Activated T-cell treated with anti-CD3 and anti-CD28 coated beads, Interleukin-2, amount 50 U/mL, for 72 hours (primary cell): ENCODE measurements around the gene ACSM6. TPM values are rescaled to one million over a fixed set of nuclear protein-coding genes. Genes with fewer than 3 reads are reported as not detected.

ENCODE experiments used
- ATAC-seq, 2 donors: fragments of 150-1000 bp; cut with Tn5 transposase; replicated peaks in 1 of 2; 2 replicates each; pipeline ENCODE4 v1.10.0; 2021; ENCODE audit warnings: moderate library complexity in 2 of 2, mild to moderate bottlenecking in 1 of 2
- DNase-seq, 2 donors: peaks; one replicate each; pipeline ENCODE4 v3.0.0; 2021 to 2022; ENCODE audit warnings: mixed read lengths in 1 of 2
- H3K27ac Mint-ChIP-seq: one replicate; pipeline ENCODE4 v1.8.0; 2022; ENCODE audit warnings: mild to moderate bottlenecking, moderate library complexity, mixed read lengths
- H3K27me3 Mint-ChIP-seq: one replicate; pipeline ENCODE4 v1.8.0; 2022; ENCODE audit warnings: low read depth, mixed read lengths
- H3K36me3 Mint-ChIP-seq, 2 donors: one replicate each; pipeline ENCODE4 v1.8.0; 2022; ENCODE audit warnings: mixed read lengths in 2 of 2, mild to moderate bottlenecking in 1 of 2; ENCODE audit not compliant: insufficient read depth in 2 of 2
- H3K4me1 Mint-ChIP-seq: one replicate; pipeline ENCODE4 v1.8.0; 2022; ENCODE audit warnings: low read depth, mixed read lengths
- H3K4me3 Mint-ChIP-seq, 2 donors: one replicate each; pipeline ENCODE4 v1.8.0; 2022; ENCODE audit warnings: mild to moderate bottlenecking in 2 of 2, mixed read lengths in 2 of 2, moderate library complexity in 2 of 2
- H3K9me3 Mint-ChIP-seq, 2 donors: one replicate each; pipeline ENCODE4 v1.8.0; 2022; ENCODE audit warnings: mixed read lengths in 2 of 2
- total RNA-seq, 2 donors: library from RNA; stranded (reverse); gene quantifications; one replicate each; pipeline ENCODE4 v1.2.3, GENCODE V29; 2022

The ACSM6 gene
- total RNA-seq, 2 donors from 2014 or later = not detected

DNA sequence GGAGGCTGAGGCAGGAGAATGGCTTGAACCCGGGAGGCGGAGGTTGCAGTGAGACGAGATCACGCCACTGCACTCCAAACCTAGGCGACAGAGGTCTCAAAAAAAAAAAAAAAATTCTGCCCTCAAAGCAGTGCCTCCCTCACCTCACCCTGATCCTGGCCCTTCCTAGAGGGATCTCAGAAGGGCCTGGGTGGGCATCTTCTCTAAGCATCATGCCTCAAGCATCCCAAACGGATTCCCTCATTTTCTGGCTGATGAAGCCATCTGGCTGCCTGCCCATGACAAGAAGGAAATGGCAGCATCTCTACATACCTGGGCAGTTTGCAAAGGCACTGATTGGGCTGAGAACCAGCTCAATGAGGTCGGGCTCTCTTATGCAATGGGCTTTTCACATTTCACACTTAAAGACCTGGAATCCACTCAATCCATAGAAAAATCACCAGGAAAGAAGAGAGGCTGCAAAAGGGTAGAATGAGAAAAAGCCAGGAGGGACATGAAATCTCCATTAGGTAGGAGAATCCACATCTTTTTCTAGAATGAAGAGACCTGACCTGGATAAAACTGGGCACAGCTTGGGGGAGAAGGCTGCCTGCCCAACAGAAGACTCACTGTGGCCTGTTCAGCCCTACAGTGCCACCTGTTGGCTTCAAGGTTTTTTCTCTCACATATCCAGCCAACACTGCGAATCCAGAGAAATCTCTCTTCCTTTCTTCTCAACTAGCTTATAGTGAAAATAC is 48.7 kb downstream of the ACSM6 start:
- Mint-ChIP-seq H3K4me1 (peaks cover 24% of the 10 kb centered on the region), H3K36me3 (no peaks in the 10 kb centered on the region), H3K4me3 (no peak overlapping the region), H3K9me3 (no peaks in the 10 kb centered on the region), H3K27ac (no peak overlapping the region), H3K27me3 (peaks cover 20% of the 10 kb centered on the region)
- ATAC-seq = peak; percentile 60 to 74
- peak; percentile 37 to 58 for DNase-seq

DNA sequence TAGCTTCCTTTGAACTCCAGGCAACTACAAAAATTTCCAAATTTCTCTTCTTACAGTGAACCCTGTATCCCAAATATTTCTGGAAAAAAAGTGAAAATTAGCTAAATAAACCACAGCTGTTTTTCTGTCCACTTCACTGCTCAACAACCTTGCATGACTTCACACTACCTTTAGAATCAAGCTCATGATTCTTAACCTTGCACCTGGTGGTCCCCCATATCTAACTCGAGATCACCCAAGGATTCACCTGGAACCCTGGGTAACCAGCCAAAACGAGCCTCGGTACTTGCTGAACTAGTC is 49.2 kb downstream of the ACSM6 start:
- Mint-ChIP-seq H3K9me3 (no peaks in the 10 kb centered on the region), H3K36me3 (no peaks in the 10 kb centered on the region), H3K4me3 (no peak overlapping the region), H3K4me1 (peaks cover 20% of the 10 kb centered on the region), H3K27ac (no peak overlapping the region), H3K27me3 (peaks cover 20% of the 10 kb centered on the region)
- ATAC-seq = no peak
- DNase-seq = no peak

DNA sequence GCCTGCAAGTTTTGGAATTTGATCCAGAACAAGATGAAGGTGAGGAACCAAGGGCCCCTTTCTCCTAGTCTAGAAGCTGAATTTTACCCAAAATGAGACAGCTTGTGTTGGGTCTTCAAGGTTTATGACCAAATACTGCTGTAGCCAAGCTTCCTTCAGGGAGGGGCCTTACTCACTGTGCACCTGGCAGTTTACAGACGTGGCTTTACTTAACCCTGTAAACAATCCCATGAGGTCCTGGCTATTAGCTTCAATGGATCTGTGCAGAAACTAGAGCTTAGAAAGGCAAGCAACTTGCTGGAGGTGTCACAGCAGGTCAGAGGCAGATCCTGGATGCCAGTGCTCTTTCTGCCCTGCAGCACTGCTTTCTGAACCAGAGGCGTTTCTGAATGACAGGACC is 50.1 kb downstream of the ACSM6 start:
- H3K4me3 Mint-ChIP-seq = no peak overlapping the region
- no peak overlapping the region for H3K27ac Mint-ChIP-seq
- peaks cover 20% of the 10 kb centered on the region for H3K27me3 Mint-ChIP-seq
- H3K36me3 Mint-ChIP-seq = no peaks in the 10 kb centered on the region
- H3K4me1 Mint-ChIP-seq = peaks cover 20% of the 10 kb centered on the region
- ATAC-seq (no peak), DNase-seq (no peak)
- no peaks in the 10 kb centered on the region for H3K9me3 Mint-ChIP-seq

DNA sequence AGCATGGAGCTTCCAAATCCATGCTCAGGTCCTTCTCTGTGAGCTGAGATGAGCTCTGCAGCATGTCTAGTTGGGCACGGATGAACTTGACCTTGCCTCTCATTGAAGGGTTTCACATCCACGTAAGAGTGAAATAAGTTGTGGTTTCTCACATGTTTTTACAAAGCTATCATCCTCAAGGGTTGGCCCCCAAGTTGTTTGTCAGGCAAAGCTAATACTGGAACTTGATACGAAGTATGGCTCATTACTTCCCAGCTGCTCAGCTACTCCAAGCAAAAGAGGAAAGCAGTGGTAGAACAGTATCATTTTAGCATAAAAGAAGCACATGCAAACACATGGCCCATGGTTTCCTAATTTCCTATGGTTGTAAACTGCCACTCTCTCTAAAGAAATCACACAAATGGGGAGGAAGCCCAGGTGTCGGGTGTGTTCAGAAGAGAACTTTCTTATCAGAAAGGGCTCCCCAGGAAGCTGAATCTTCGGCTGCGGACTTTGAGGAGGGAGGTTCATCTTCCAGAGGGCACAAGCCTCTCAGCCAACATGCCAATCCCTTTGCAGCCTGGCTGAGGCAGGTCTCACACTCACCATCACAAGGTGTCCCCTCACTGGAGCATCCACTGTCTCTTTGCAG is 51.5 kb downstream of the ACSM6 start:
- Mint-ChIP-seq H3K4me3 (peak overlapping the region; percentile 27 to 41), H3K4me1 (peaks cover 20% of the 10 kb centered on the region), H3K27ac (no peak overlapping the region), H3K27me3 (peaks cover 20% of the 10 kb centered on the region), H3K9me3 (no peaks in the 10 kb centered on the region), H3K36me3 (no peaks in the 10 kb centered on the region)
- peak; percentile 59 to 70 for ATAC-seq
- DNase-seq = no peak

DNA sequence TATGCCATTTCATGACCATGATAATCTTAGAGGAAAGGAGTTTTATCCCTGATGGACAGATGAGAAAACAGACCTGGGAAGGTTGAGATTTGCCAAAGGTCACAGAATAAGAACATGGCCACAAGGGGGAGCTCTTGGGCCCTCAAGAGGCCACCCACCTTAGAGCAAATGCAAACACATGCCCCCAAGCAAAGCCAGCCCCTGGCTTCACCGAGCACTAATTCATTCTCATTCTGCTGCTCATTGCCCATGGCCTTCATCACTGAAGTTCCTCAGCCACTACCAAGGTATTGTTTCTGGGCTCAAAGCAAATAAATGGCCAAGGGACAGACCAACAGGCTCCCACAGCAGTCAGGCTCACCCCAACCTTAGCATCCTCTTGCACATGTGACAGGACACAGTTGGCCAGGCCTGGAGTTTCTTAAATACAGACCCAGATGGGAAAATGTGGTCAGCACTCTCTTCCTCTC is 52.6 kb downstream of the ACSM6 start:
- Mint-ChIP-seq H3K36me3 (no peaks in the 10 kb centered on the region), H3K4me1 (peaks cover 20% of the 10 kb centered on the region), H3K4me3 (no peak overlapping the region), H3K27me3 (peaks cover 21% of the 10 kb centered on the region), H3K27ac (no peak overlapping the region), H3K9me3 (no peaks in the 10 kb centered on the region)
- DNase-seq (peak; percentile 73 to 74), ATAC-seq (peak; percentile 52 to 56)

DNA sequence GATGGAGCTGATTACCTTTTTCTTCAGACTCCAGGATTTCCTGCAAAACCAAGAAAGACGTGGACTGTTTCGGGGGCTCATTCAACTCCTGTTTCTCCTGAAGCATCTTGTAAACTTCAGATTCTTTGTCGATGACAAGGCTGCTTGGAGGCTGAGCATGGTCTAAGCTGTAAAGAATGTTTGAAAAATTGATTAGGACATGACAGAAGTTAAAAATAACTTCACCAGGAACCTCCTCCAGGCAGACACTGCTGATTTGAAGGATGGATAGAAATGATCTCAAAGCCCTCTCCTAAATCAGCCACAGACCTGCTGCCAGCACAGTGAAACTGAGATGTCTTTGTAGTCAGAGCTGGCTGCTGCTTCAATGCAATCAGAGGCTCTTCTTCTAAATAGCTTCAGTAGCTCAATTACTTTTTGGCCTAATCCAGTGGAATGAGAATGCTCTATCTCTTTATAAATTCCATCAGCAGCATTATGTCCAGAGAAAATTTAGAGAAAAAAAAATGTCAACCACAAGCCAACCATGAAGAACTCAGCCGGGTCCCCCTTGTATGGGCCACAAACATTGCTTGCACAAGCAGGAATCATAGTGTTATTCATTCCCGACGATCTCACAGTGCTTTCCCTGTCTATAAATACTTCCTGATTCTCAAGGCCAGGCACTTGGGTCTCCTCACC is 53.3 kb downstream of the ACSM6 start:
- no peaks in the 10 kb centered on the region for H3K9me3 Mint-ChIP-seq
- ATAC-seq (no peak), DNase-seq (no peak)
- peaks cover 20% of the 10 kb centered on the region for H3K4me1 Mint-ChIP-seq
- peak overlapping the region; percentile 5 for H3K27ac Mint-ChIP-seq
- no peaks in the 10 kb centered on the region for H3K36me3 Mint-ChIP-seq
- peaks cover 28% of the 10 kb centered on the region for H3K27me3 Mint-ChIP-seq
- H3K4me3 Mint-ChIP-seq = no peak overlapping the region

DNA sequence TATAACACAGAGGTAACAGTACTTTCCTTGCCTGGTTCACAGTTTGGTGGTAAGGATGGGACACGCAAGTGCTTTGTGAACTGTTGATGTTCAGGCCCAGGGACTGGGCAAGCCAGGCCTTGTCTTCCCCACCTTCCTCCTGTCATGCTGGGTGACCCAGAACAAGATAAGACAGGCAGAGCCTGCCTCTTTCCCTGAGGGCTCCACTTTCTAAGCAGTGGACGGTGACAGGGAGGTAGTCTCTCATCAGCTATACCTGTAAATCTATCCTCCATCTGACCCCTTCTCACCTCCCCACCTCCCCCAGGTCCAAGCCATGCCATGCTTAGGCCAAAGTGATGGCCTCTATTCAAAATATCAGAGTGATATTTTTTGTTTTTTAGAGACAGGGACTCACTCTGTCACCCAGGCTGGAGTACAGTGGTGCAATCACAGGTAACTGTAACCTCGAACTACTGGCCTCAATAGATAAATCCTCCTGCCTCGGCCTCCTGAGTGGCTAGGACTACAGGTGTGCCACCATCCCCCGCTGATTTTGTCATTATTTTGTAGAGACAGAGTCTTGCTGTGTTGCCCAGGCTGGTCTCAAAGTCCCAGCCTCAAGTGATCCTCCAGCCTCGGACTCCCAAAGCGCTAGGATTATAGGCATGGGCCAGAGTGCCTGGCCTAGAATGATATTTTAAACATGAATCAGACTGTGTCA is 54.0 kb downstream of the ACSM6 start:
- H3K36me3 Mint-ChIP-seq = no peaks in the 10 kb centered on the region
- H3K4me1 Mint-ChIP-seq = peaks cover 20% of the 10 kb centered on the region
- H3K4me3 Mint-ChIP-seq = no peak overlapping the region
- H3K27ac Mint-ChIP-seq = no peak overlapping the region
- peaks cover 35% of the 10 kb centered on the region for H3K27me3 Mint-ChIP-seq
- no peaks in the 10 kb centered on the region for H3K9me3 Mint-ChIP-seq
- ATAC-seq (no peak), DNase-seq (no peak)

DNA sequence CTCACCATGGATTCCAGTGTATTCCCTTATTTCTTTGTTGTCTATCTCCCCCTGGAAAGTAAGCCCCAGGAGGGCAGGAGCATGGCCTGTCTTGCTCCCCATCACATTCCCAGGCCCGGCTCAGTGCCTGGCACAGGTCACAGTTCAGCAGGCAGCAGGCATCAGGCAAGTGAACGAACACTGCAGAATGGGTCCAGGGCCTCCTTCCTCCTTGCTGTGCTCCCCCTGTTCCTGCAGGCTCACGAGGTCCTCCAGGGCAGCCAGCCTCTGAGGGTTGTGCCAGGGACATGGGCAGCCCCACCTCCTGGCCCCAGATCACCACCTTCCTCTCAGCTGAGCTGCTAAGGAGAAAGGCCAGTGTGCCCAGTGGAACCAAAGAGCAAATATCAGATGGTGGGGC is 55.0 kb downstream of the ACSM6 start:
- no peaks in the 10 kb centered on the region for H3K9me3 Mint-ChIP-seq
- H3K36me3 Mint-ChIP-seq = no peaks in the 10 kb centered on the region
- H3K27me3 Mint-ChIP-seq = peaks cover 31% of the 10 kb centered on the region
- DNase-seq (no peak), ATAC-seq (no peak)
- H3K4me3 Mint-ChIP-seq = no peak overlapping the region
- no peak overlapping the region for H3K27ac Mint-ChIP-seq
- peaks cover 20% of the 10 kb centered on the region for H3K4me1 Mint-ChIP-seq

DNA sequence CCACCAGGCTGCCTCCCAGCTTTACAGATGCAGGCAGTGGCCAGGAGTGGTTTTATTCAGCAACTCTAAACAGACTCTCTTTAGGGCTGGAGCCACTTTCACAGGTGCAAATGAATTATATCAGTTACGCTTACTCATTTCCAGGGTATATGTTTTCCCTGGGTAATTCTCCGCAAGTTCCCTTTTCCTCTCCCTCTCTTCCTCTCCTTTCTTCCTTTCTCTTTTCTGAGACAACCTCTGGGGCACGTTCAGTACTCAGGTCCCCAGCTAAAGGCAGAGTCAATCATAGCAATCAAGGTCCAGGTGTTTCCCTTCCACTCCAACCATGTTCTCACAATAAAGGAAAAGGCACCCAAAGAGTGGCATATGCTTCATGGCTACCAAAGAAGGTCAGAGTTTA is 55.4 kb downstream of the ACSM6 start:
- Mint-ChIP-seq H3K27me3 (peaks cover 27% of the 10 kb centered on the region), H3K36me3 (no peaks in the 10 kb centered on the region), H3K9me3 (no peaks in the 10 kb centered on the region), H3K4me3 (no peak overlapping the region), H3K27ac (no peak overlapping the region), H3K4me1 (peaks cover 20% of the 10 kb centered on the region)
- DNase-seq (no peak), ATAC-seq (no peak)

DNA sequence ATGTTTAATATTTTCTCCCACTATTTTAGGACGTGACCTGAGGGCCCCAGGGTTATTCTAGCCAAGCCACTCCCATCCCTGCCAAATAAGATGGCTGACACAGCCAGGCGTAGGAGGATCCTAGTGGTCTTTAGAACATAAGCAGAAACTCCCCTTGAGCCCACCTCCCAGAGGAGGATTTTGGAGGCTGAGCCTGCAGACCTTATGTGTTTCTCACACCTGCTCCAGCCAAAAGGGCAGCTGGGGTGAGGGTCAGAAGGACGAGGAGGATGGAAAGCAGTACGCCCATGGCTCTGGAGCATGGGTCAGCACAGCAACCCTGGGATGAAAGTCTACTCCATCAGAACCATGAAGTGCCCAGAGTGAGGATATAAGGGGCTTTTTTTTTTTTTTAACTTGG is 56.8 kb downstream of the ACSM6 start:
- H3K4me1 Mint-ChIP-seq = peaks cover 6% of the 10 kb centered on the region
- no peaks in the 10 kb centered on the region for H3K36me3 Mint-ChIP-seq
- ATAC-seq = no peak
- no peak for DNase-seq
- no peak overlapping the region for H3K4me3 Mint-ChIP-seq
- H3K9me3 Mint-ChIP-seq = peaks cover 0 to 2% of the 10 kb centered on the region in 2 donors
- H3K27ac Mint-ChIP-seq = no peak overlapping the region
- H3K27me3 Mint-ChIP-seq = peaks cover 18% of the 10 kb centered on the region

DNA sequence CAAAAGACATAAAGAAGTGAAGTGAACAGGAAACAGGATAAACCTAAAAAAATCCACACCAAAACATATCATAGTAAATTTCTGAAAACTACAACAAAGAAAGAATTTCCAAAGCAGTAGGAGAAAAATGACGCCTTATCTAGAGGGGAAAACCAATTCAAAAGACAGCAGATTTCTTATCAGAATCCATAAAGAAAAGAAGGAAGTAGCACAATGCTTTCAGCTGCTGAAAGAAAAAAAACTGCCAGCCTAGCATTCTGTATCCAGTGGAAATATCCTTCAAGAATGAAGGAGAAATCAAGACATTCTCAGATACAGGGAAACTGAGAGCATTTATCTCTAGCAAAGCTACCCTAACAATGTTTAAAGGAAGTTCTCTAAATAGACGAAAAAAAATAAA is 59.0 kb downstream of the ACSM6 start:
- Mint-ChIP-seq H3K4me3 (no peak overlapping the region), H3K9me3 (peaks cover 0 to 2% of the 10 kb centered on the region in 2 donors), H3K27ac (no peak overlapping the region), H3K4me1 (no peaks in the 10 kb centered on the region), H3K36me3 (no peaks in the 10 kb centered on the region), H3K27me3 (peaks cover 18% of the 10 kb centered on the region)
- ATAC-seq (no peak), DNase-seq (no peak)

DNA sequence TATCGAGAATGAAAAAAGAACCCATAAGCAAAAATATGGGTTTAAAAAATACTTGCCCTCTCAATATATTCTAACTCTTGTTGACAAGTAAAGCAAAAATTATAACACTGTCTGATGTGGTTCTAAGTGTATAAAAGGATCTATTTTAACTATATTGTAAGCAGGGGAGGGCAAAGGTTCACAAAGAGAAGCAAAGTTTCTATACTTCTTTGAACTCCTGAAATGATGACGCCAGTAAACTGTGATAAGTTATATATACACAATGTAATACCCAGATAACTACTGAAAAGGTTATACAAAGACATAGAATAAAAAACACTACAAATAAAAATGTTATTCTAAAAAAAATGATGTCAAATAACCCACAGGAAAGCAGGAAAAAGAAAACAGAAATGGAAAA is 59.6 kb downstream of the ACSM6 start:
- no peak overlapping the region for H3K27ac Mint-ChIP-seq
- H3K36me3 Mint-ChIP-seq = no peaks in the 10 kb centered on the region
- peaks cover 0 to 2% of the 10 kb centered on the region in 2 donors for H3K9me3 Mint-ChIP-seq
- H3K27me3 Mint-ChIP-seq = peaks cover 18% of the 10 kb centered on the region
- no peaks in the 10 kb centered on the region for H3K4me1 Mint-ChIP-seq
- no peak overlapping the region for H3K4me3 Mint-ChIP-seq
- ATAC-seq (no peak), DNase-seq (no peak)

DNA sequence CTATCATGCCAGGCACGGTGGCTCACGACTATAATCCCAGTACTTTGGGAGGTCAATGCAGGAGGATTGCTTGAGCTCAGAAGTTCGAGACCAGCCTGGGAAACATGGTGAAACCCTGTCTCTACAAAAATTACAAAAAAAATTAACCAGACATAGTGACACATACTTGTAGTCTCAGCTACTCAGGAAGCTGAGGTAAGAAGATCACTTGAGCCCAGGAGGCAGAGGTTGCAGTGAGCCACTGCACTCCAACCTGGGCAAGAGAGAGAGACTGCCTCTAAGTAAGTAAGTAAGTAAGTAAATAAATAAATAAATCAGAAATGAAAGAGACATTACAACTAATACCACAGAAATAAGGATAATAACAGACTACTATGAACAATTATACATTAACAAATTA is 60.6 kb downstream of the ACSM6 start:
- Mint-ChIP-seq H3K27ac (no peak overlapping the region), H3K4me3 (no peak overlapping the region), H3K36me3 (no peaks in the 10 kb centered on the region), H3K27me3 (peaks cover 18% of the 10 kb centered on the region), H3K9me3 (peaks cover 0 to 2% of the 10 kb centered on the region in 2 donors), H3K4me1 (no peaks in the 10 kb centered on the region)
- DNase-seq (no peak), ATAC-seq (no peak)
